ENCODE data around the gene CCL3.
"Not testable (repeated sequence)": the region's sequence is repeated elsewhere in the genome, so short reads cannot be mapped to it uniquely, and the experiment has no call there.

The CCL3 gene

GRCh38 chr17:36111068-36111490, 21.1 kb upstream of the CCL3 start:
- H3K9ac ChIP-seq (ENCODE audit: low read length): no peak overlapping the region
- H3K4me1 ChIP-seq (ENCODE audit: control insufficient read depth, insufficient read depth, low read length): no peaks in the 10 kb centered on the region

GRCh38 chr17:36108265-36108664, 18.3 kb upstream of the CCL3 start:
- H3K4me3 ChIP-seq (ENCODE audit: low read length); H3K9ac ChIP-seq (ENCODE audit: low read length); H3K4me1 ChIP-seq (ENCODE audit: control insufficient read depth, insufficient read depth, low read length); H3K27me3 ChIP-seq (ENCODE audit: control insufficient read depth, insufficient read depth, low read length); H3K27ac ChIP-seq (ENCODE audit: low read depth, low read length); H3K36me3 ChIP-seq (ENCODE audit: control insufficient read depth, insufficient read depth, low read length): not testable (repeated sequence)

More at GRCh38 chr17:36111068-36111490, 21.1 kb upstream of the CCL3 start:
- Histone ChIP-seq H3K27me3 (ENCODE audit: control insufficient read depth, insufficient read depth, low read length) (no peaks in the 10 kb centered on the region), H3K4me3 (ENCODE audit: low read length) (no peak overlapping the region), H3K27ac (ENCODE audit: low read depth, low read length) (no peak overlapping the region), H3K36me3 (ENCODE audit: control insufficient read depth, insufficient read depth, low read length) (no peaks in the 10 kb centered on the region)

- H3K4me1 ChIP-seq (ENCODE audit: control insufficient read depth, insufficient read depth, low read length): no peaks in the 10 kb centered on the region
- H3K27ac ChIP-seq (ENCODE audit: low read depth, low read length): no peak overlapping the region
- H3K9ac ChIP-seq (ENCODE audit: low read length): no peak overlapping the region
- H3K4me3 ChIP-seq (ENCODE audit: low read length): no peak overlapping the region
- no peaks in the 10 kb centered on the region for H3K36me3 ChIP-seq (ENCODE audit: control insufficient read depth, insufficient read depth, low read length)
- no peaks in the 10 kb centered on the region for H3K27me3 ChIP-seq (ENCODE audit: control insufficient read depth, insufficient read depth, low read length)
Measured at GRCh38 chr17:36107660-36108059, 17.7 kb upstream of the CCL3 start.

GRCh38 chr17:36106493-36106835, 16.5 kb upstream of the CCL3 start:
- Histone ChIP-seq H3K36me3 (ENCODE audit: control insufficient read depth, insufficient read depth, low read length) (no peaks in the 10 kb centered on the region), H3K27ac (ENCODE audit: low read depth, low read length) (no peak overlapping the region), H3K27me3 (ENCODE audit: control insufficient read depth, insufficient read depth, low read length) (no peaks in the 10 kb centered on the region), H3K4me3 (ENCODE audit: low read length) (no peak overlapping the region), H3K9ac (ENCODE audit: low read length) (no peak overlapping the region), H3K4me1 (ENCODE audit: control insufficient read depth, insufficient read depth, low read length) (no peaks in the 10 kb centered on the region)

GRCh38 chr17:36105781-36106492, 16.0 kb upstream of the CCL3 start:
- no peak overlapping the region for H3K27ac ChIP-seq (ENCODE audit: low read depth, low read length)
- no peaks in the 10 kb centered on the region for H3K4me1 ChIP-seq (ENCODE audit: control insufficient read depth, insufficient read depth, low read length)
- H3K4me3 ChIP-seq (ENCODE audit: low read length): no peak overlapping the region
- no peaks in the 10 kb centered on the region for H3K36me3 ChIP-seq (ENCODE audit: control insufficient read depth, insufficient read depth, low read length)
- H3K27me3 ChIP-seq (ENCODE audit: control insufficient read depth, insufficient read depth, low read length): no peaks in the 10 kb centered on the region
- no peak overlapping the region for H3K9ac ChIP-seq (ENCODE audit: low read length)

GRCh38 chr17:36104701-36105181, 14.8 kb upstream of the CCL3 start:
- H3K9ac ChIP-seq (ENCODE audit: low read length): no peak overlapping the region
- no peak overlapping the region for H3K27ac ChIP-seq (ENCODE audit: low read depth, low read length)

GRCh38 chr17:36104246-36104645, 14.3 kb upstream of the CCL3 start:
- H3K36me3 ChIP-seq (ENCODE audit: control insufficient read depth, insufficient read depth, low read length); H3K9ac ChIP-seq (ENCODE audit: low read length); H3K4me3 ChIP-seq (ENCODE audit: low read length); H3K27me3 ChIP-seq (ENCODE audit: control insufficient read depth, insufficient read depth, low read length); H3K27ac ChIP-seq (ENCODE audit: low read depth, low read length); H3K4me1 ChIP-seq (ENCODE audit: control insufficient read depth, insufficient read depth, low read length): not testable (repeated sequence)

More at GRCh38 chr17:36104701-36105181, 14.8 kb upstream of the CCL3 start:
- no peaks in the 10 kb centered on the region for H3K36me3 ChIP-seq (ENCODE audit: control insufficient read depth, insufficient read depth, low read length)
- no peak overlapping the region for H3K4me3 ChIP-seq (ENCODE audit: low read length)
- H3K4me1 ChIP-seq (ENCODE audit: control insufficient read depth, insufficient read depth, low read length): no peaks in the 10 kb centered on the region
- H3K27me3 ChIP-seq (ENCODE audit: control insufficient read depth, insufficient read depth, low read length): no peaks in the 10 kb centered on the region

GRCh38 chr17:36103401-36103975, 13.5 kb upstream of the CCL3 start, which contains the start of gene CCL4:
TSS of gene CCL4 (plus strand) at chr17:36103827. CDS start at chr17:36103906, 79 bp downstream.
- H3K4me3 ChIP-seq (ENCODE audit: low read length); H3K9ac ChIP-seq (ENCODE audit: low read length); H3K4me1 ChIP-seq (ENCODE audit: control insufficient read depth, insufficient read depth, low read length); H3K27me3 ChIP-seq (ENCODE audit: control insufficient read depth, insufficient read depth, low read length); H3K36me3 ChIP-seq (ENCODE audit: control insufficient read depth, insufficient read depth, low read length); H3K27ac ChIP-seq (ENCODE audit: low read depth, low read length): not testable (repeated sequence)

- not testable (repeated sequence) for H3K27me3 ChIP-seq (ENCODE audit: control insufficient read depth, insufficient read depth, low read length); H3K9ac ChIP-seq (ENCODE audit: low read length); H3K4me1 ChIP-seq (ENCODE audit: control insufficient read depth, insufficient read depth, low read length); H3K4me3 ChIP-seq (ENCODE audit: low read length); H3K36me3 ChIP-seq (ENCODE audit: control insufficient read depth, insufficient read depth, low read length); H3K27ac ChIP-seq (ENCODE audit: low read depth, low read length)
Measured at GRCh38 chr17:36099004-36099403, 9.1 kb upstream of the CCL3 start.

GRCh38 chr17:36095992-36096391, 6.0 kb upstream of the CCL3 start:
- Histone ChIP-seq H3K4me1 (ENCODE audit: control insufficient read depth, insufficient read depth, low read length) (no peaks in the 10 kb centered on the region), H3K27me3 (ENCODE audit: control insufficient read depth, insufficient read depth, low read length) (no peaks in the 10 kb centered on the region), H3K27ac (ENCODE audit: low read depth, low read length) (no peak overlapping the region), H3K4me3 (ENCODE audit: low read length) (no peak overlapping the region), H3K36me3 (ENCODE audit: control insufficient read depth, insufficient read depth, low read length) (no peaks in the 10 kb centered on the region), H3K9ac (ENCODE audit: low read length) (no peak overlapping the region)

GRCh38 chr17:36094746-36095145, 4.8 kb upstream of the CCL3 start:
- H3K4me3 ChIP-seq (ENCODE audit: low read length): no peak overlapping the region
- H3K27me3 ChIP-seq (ENCODE audit: control insufficient read depth, insufficient read depth, low read length): no peaks in the 10 kb centered on the region
- H3K36me3 ChIP-seq (ENCODE audit: control insufficient read depth, insufficient read depth, low read length): no peaks in the 10 kb centered on the region
- H3K4me1 ChIP-seq (ENCODE audit: control insufficient read depth, insufficient read depth, low read length): no peaks in the 10 kb centered on the region
- H3K9ac ChIP-seq (ENCODE audit: low read length): no peak overlapping the region
- no peak overlapping the region for H3K27ac ChIP-seq (ENCODE audit: low read depth, low read length)

- Histone ChIP-seq H3K27me3 (ENCODE audit: control insufficient read depth, insufficient read depth, low read length) (no peaks in the 10 kb centered on the region), H3K4me3 (ENCODE audit: low read length) (no peak overlapping the region), H3K36me3 (ENCODE audit: control insufficient read depth, insufficient read depth, low read length) (no peaks in the 10 kb centered on the region), H3K27ac (ENCODE audit: low read depth, low read length) (no peak overlapping the region), H3K9ac (ENCODE audit: low read length) (no peak overlapping the region), H3K4me1 (ENCODE audit: control insufficient read depth, insufficient read depth, low read length) (no peaks in the 10 kb centered on the region)
Measured at GRCh38 chr17:36094232-36094631, 4.3 kb upstream of the CCL3 start.

- not testable (repeated sequence) for H3K27ac ChIP-seq (ENCODE audit: low read depth, low read length); H3K9ac ChIP-seq (ENCODE audit: low read length); H3K36me3 ChIP-seq (ENCODE audit: control insufficient read depth, insufficient read depth, low read length)
Measured at GRCh38 chr17:36092715-36093114, 2.8 kb upstream of the CCL3 start.

More at GRCh38 chr17:36092715-36093114, 2.8 kb upstream of the CCL3 start:
- H3K4me3 ChIP-seq (ENCODE audit: low read length); H3K27me3 ChIP-seq (ENCODE audit: control insufficient read depth, insufficient read depth, low read length); H3K4me1 ChIP-seq (ENCODE audit: control insufficient read depth, insufficient read depth, low read length): not testable (repeated sequence)
